Measurements from ENCODE around the gene CIART. TPM values are rescaled to one million over a fixed set of nuclear protein-coding genes. Genes with fewer than 3 reads are reported as not detected.

Gene CIART
- total and polyA plus RNA-seq, 2 of the 8 experiments (the other 6 are each of a cell fraction or from before 2014, with no cell fraction given): 9.6 to 33.3 TPM

GRCh38 chr1:150249936-150250335 lies 32.4 kb upstream of the CIART start:
- Histone ChIP-seq H3K56ac (replicated peaks; ENCODE audit: insufficient read length, low read depth, low read length) (no peak overlapping the region), H3K79me2 (ENCODE audit: control insufficient read depth in 1 of 2, insufficient read depth in 2 of 2, low read length in 2 of 2) (no peaks in the 10 kb centered on the region), H3K9me3 (ENCODE audit: insufficient read depth in 2 of 2, low read depth in 1 of 2, low read length in 1 of 2) (no peaks in the 10 kb centered on the region), H2BK15ac (ENCODE audit: low read length) (no peak overlapping the region), H2BK5ac (ENCODE audit: low read depth, low read length) (no peak overlapping the region), H3K18ac (ENCODE audit: extremely low read depth, low read length) (no peak overlapping the region), H4K5ac (ENCODE audit: insufficient read length, low read depth, low read length) (no peak overlapping the region), H2AFZ (ENCODE audit: low read length) (no peak overlapping the region), H3K4ac (replicated peaks; ENCODE audit: insufficient read length, low read depth, low read length) (no peak overlapping the region), H3K27ac (ENCODE audit: low read depth, low read length) (no peak overlapping the region), H2AK5ac (ENCODE audit: low read depth, low read length) (no peak overlapping the region), H2BK120ac (replicated peaks; ENCODE audit: low read depth, low read length) (no peak overlapping the region), H2BK20ac (ENCODE audit: low read length) (no peak overlapping the region), H3K4me2 (ENCODE audit: insufficient read depth in 1 of 2, low read depth in 2 of 2, low read length in 2 of 2) (no peak overlapping the region), H3K23ac (ENCODE audit: insufficient read length) (no peak overlapping the region), H3K79me1 (ENCODE audit: low read depth, low read length) (no peaks in the 10 kb centered on the region), H3K9ac (replicated peaks in 1 of 4; ENCODE audit: extremely low read depth in 1 of 4, low read depth in 3 of 4, low read length in 3 of 4) (no peak overlapping the region), H3K14ac (ENCODE audit: insufficient read length) (no peak overlapping the region), H2BK12ac (ENCODE audit: low read depth, low read length) (no peak overlapping the region), H3K4me3 (ENCODE audit: extremely low read depth in 1 of 4, insufficient read depth in 2 of 4, low read depth in 3 of 4, low read length in 4 of 4) (no peak overlapping the region), H4K8ac (ENCODE audit: extremely low read depth, insufficient read depth, low read length) (no peak overlapping the region), H3K36me3 (ENCODE audit: control insufficient read depth in 2 of 4, insufficient read depth in 4 of 4, low read length in 3 of 4) (no peaks in the 10 kb centered on the region), H3K27me3 (replicated peaks in 1 of 4; ENCODE audit: control insufficient read depth in 3 of 4, extremely low read depth in 1 of 4, insufficient read depth in 3 of 4, low read length in 3 of 4) (no peaks in the 10 kb centered on the region), H4K20me1 (replicated peaks in 1 of 2; ENCODE audit: control insufficient read depth in 1 of 2, insufficient read depth in 2 of 2, low read length in 2 of 2) (no peaks in the 10 kb centered on the region), H3K23me2 (ENCODE audit: low read depth, low read length) (no peaks in the 10 kb centered on the region), H3K4me1 (replicated peaks in 1 of 4; ENCODE audit: control insufficient read depth in 3 of 4, insufficient read depth in 4 of 4, low read length in 3 of 4) (no peaks in the 10 kb centered on the region), H4K91ac (replicated peaks; ENCODE audit: insufficient read length, low read length) (no peak overlapping the region)
- WGBS, 2 experiments (ENCODE audit: extremely low coverage in 1 of 2, insufficient coverage in 1 of 2, insufficient read length in 1 of 2, insufficient replicate concordance in 2 of 2, low coverage in 1 of 2, low lambda C conversion rate in 2 of 2, missing lambda C conversion rate in 1 of 2): 95% methylated on average over 2 of the region's 2 CpGs; no CpG with 5 or more reads in 1 of the 2 experiments
- POLR2A ChIA-PET (ENCODE audit: partially characterized antibody): interaction anchor here (0.8 to 19.4 kb wide), 6 partner anchors 13 to 330 kb away, joined by 3 to 535 read pairs (median 6); partner anchors contain the start of genes ANP32E, APH1A, C1orf54 and CIART
- FAIRE-seq: no peak
- DNase-seq (ENCODE audit: low read depth in 1 of 2, low spot score in 2 of 2): no peak
- CTCF ChIA-PET (ENCODE audit: partially characterized antibody): interaction anchor here (1.5 to 17.5 kb wide), 2 partner anchors 12 to 26 kb away, joined by 3 to 326 read pairs; partner anchors contain the start of genes APH1A, C1orf54 and CIART
- TF ChIP-seq BRCA1 (IDR thresholded peaks at IDR 0.05; ENCODE audit: low read depth, low read length) (no peak), JUN (IDR thresholded peaks at IDR 0.05; ENCODE audit: low read depth, low read length) (no peak), RBBP5 (IDR thresholded peaks at IDR 0.05; ENCODE audit: borderline replicate concordance, low read depth, low read length) (no peak), SRF (IDR thresholded peaks at IDR 0.05; ENCODE audit: low read depth, low read length) (no peak), BACH1 (IDR thresholded peaks at IDR 0.05; ENCODE audit: low read length) (no peak), CHD1 (IDR thresholded peaks at IDR 0.05; ENCODE audit: low read depth, low read length) (no peak), POU5F1 (IDR thresholded peaks at IDR 0.05; ENCODE audit: low read depth, low read length) (no peak), CREB1 (IDR thresholded peaks at IDR 0.05) (no peak), CEBPB (IDR thresholded peaks at IDR 0.05; ENCODE audit: low read depth, low read length) (no peak), SAP30 (IDR thresholded peaks at IDR 0.05; ENCODE audit: insufficient read depth, insufficient replicate concordance, low read length) (no peak), NANOG (IDR thresholded peaks at IDR 0.05; ENCODE audit: insufficient read depth, low read depth, low read length, poor library complexity, severe bottlenecking) (no peak), TAF1 (IDR thresholded peaks at IDR 0.05; ENCODE audit: low read depth, low read length) (no peak), YY1 (IDR thresholded peaks at IDR 0.05; ENCODE audit: low read depth, low read length) (no peak), TEAD4 (IDR thresholded peaks at IDR 0.05; ENCODE audit: low read depth, low read length) (no peak), KDM4A (IDR thresholded peaks at IDR 0.05; ENCODE audit: low read depth, low read length, severe bottlenecking) (no peak)
